K562 (cell line): ENCODE results near the gene BIRC5. TPM values are rescaled to one million over a fixed set of nuclear protein-coding genes. Genes with fewer than 3 reads are reported as not detected.

ENCODE experiments used
- BCL6 ChIP-seq: fragments of 250-450 bp; sonication (Bioruptor Pico); IDR thresholded peaks from 2 replicates; pipeline ENCODE4 v1.4.0; 2020
- CBFA2T2 ChIP-seq: fragments of 450-650 bp; conservative IDR thresholded peaks from 2 replicates; pipeline ENCODE4 v1.6.1; 2017; ENCODE audit warnings: mild to moderate bottlenecking
- CSDE1 ChIP-seq, 2 experiments: fragments of 450-650 bp; IDR thresholded peaks; 2 replicates each; pipeline ENCODE4 v1.6.1; 2016; ENCODE audit warnings: mild to moderate bottlenecking in 1 of 2
- EP300 ChIP-seq: IDR thresholded peaks from 2 replicates; pipeline ENCODE4 v1.6.1; 2012; ENCODE audit warnings: low read length, improper control_type of control experiment
- HSF4 ChIP-seq: fragments of 250-450 bp; sonication (Bioruptor Pico); IDR thresholded peaks from 2 replicates; pipeline ENCODE4 v2.1.2; 2022; ENCODE audit warnings: mild to moderate bottlenecking, moderate library complexity, borderline replicate concordance
- MTA3 ChIP-seq: fragments of 450-650 bp; formaldehyde crosslinking; IDR thresholded peaks from 2 replicates; pipeline ENCODE4 v1.6.1; 2017; ENCODE audit warnings: mild to moderate bottlenecking, borderline replicate concordance
- NFIC ChIP-seq: fragments of 450-650 bp; IDR thresholded peaks from 2 replicates; pipeline ENCODE4 v1.6.1; 2017; ENCODE audit warnings: mild to moderate bottlenecking, inconsistent platforms
- NFIX ChIP-seq: fragments of 250-450 bp; sonication (Bioruptor Pico); IDR thresholded peaks from 2 replicates; pipeline ENCODE4 v1.4.0; 2020; ENCODE audit warnings: low read depth, mild to moderate bottlenecking, moderate library complexity
- PTTG1 ChIP-seq: fragments of 450-650 bp; IDR thresholded peaks from 2 replicates; pipeline ENCODE4 v1.6.1; 2016; ENCODE audit warnings: low read depth, mild to moderate bottlenecking, missing genetic modification characterization, missing compliant biosample characterization
- RBFOX2 ChIP-seq: fragments of 200-400 bp; formaldehyde crosslinking; IDR thresholded peaks from 2 replicates; pipeline ENCODE4 v1.6.1; 2017; ENCODE audit warnings: low read depth, mild to moderate bottlenecking, low read length, moderate library complexity
- SFPQ ChIP-seq: fragments of 200-400 bp; formaldehyde crosslinking; IDR thresholded peaks from 2 replicates; pipeline ENCODE4 v1.6.1; 2017; ENCODE audit warnings: mild to moderate bottlenecking, low read depth, low read length, moderate library complexity
- SP1 ChIP-seq: sonication (generic); formaldehyde crosslinking; IDR thresholded peaks from 2 replicates; pipeline ENCODE4 v1.8.1; 2022; ENCODE audit warnings: mild to moderate bottlenecking, missing genetic modification reagents
- SRF ChIP-seq, 2 experiments: fragments of 250-450, 450-650 bp in 1 of 2; sonication (Bioruptor Pico) in 1 of 2; sonication (generic) in 1 of 2; formaldehyde crosslinking; IDR thresholded peaks; 2 replicates each; pipeline versions ENCODE4 v1.5.0 to v1.5.1; 2020 to 2022; ENCODE audit warnings: mild to moderate bottlenecking in 1 of 2, missing genetic modification reagents in 1 of 2
- STAG1 ChIP-seq: sonication (generic); formaldehyde crosslinking; IDR thresholded peaks from 2 replicates; pipeline ENCODE4 v1.5.0; 2020; ENCODE audit warnings: missing genetic modification reagents, borderline replicate concordance
- THAP7 ChIP-seq: fragments of 250-450 bp; sonication (Bioruptor Pico); IDR thresholded peaks from 2 replicates; pipeline ENCODE4 v1.5.0; 2021
- THRAP3 ChIP-seq: fragments of 450-650 bp; IDR thresholded peaks from 2 replicates; pipeline ENCODE4 v1.6.1; 2016; ENCODE audit warnings: mild to moderate bottlenecking, inconsistent platforms, borderline replicate concordance
- XRCC5 ChIP-seq: fragments of 200-400 bp; formaldehyde crosslinking; IDR thresholded peaks from 2 replicates; pipeline ENCODE4 v1.6.1; 2017; ENCODE audit warnings: low read depth, mild to moderate bottlenecking, low read length
- YY1 ChIP-seq, 3 experiments: IDR thresholded peaks; 2 replicates each; pipeline ENCODE4 v1.6.1; 2011; ENCODE audit warnings: low read length in 2 of 3, mild to moderate bottlenecking in 2 of 3, moderate library complexity in 2 of 3, borderline replicate concordance in 1 of 3, control low read depth in 1 of 3, low read depth in 1 of 3; ENCODE audit not compliant: insufficient read depth in 3 of 3, insufficient replicate concordance in 2 of 3, control insufficient read depth in 1 of 3, insufficient read length in 1 of 3; ENCODE audit errors: extremely low read depth in 1 of 3
- ZBTB17 ChIP-seq: fragments of 450-650 bp; formaldehyde crosslinking; IDR thresholded peaks from 2 replicates; pipeline ENCODE4 v1.4.0; 2020; ENCODE audit warnings: mild to moderate bottlenecking
- ZNF133 ChIP-seq: fragments of 250-450 bp; sonication (Bioruptor Pico); IDR thresholded peaks from 2 replicates; pipeline ENCODE4 v1.4.0; 2020; ENCODE audit warnings: mild to moderate bottlenecking
- ZNF551 ChIP-seq: fragments of 250-450 bp; sonication (Bioruptor Pico); IDR thresholded peaks from 2 replicates; pipeline ENCODE4 v1.5.0; 2021; ENCODE audit warnings: mild to moderate bottlenecking, moderate library complexity
- polyA plus RNA-seq, 8 experiments: library from polyadenylated mRNA; depleted of rRNA in 4 of 8; stranded (reverse) in 5 of 8; unstranded in 3 of 8; fragments of >200 nt; fragmentation: Nextera tagmentation in 2 of 8; fragmentation: Illumina TruSeq in 1 of 8; extraction: Ambion mirVana in 2 of 8; extraction: Trizol in 1 of 8; gene quantifications; 2 replicates each; pipeline versions ENCODE4 v1.2.1 to v1.2.3, GENCODE V29; 2011 to 2014; ENCODE audit warnings: inconsistent platforms in 1 of 8, missing spikeins in 1 of 8
- total RNA-seq, 7 experiments: library from RNA; depleted of rRNA in 6 of 7; stranded (reverse); fragments of >200 nt in 6 of 7; fragmentation: Illumina TruSeq in 2 of 7; extraction: Trizol in 2 of 7; gene quantifications; 2 replicates each; pipeline versions ENCODE4 v1.2.1 to v1.2.3, GENCODE V29; 2011 to 2021; ENCODE audit warnings: low replicate concordance in 1 of 7
- TF ChIP-seq, protein P1 (sequence below), 2 experiments: fragments of 450-650 bp in 1 of 2; sonication (generic) in 1 of 2; formaldehyde crosslinking in 1 of 2; IDR thresholded peaks in 1 of 2; conservative IDR thresholded peaks in 1 of 2; 2 replicates each; pipeline versions ENCODE4 v1.6.1 to v1.8.1; 2016 to 2023; ENCODE audit warnings: mild to moderate bottlenecking in 2 of 2, moderate library complexity in 2 of 2, inconsistent platforms in 1 of 2, missing genetic modification reagents in 1 of 2

The BIRC5 gene
- total and polyA plus RNA-seq, 9 of the 15 experiments (the other 6 are each of a cell fraction or from before 2014, with no cell fraction given): 64.4 to 140 (median 101) TPM

DNA sequence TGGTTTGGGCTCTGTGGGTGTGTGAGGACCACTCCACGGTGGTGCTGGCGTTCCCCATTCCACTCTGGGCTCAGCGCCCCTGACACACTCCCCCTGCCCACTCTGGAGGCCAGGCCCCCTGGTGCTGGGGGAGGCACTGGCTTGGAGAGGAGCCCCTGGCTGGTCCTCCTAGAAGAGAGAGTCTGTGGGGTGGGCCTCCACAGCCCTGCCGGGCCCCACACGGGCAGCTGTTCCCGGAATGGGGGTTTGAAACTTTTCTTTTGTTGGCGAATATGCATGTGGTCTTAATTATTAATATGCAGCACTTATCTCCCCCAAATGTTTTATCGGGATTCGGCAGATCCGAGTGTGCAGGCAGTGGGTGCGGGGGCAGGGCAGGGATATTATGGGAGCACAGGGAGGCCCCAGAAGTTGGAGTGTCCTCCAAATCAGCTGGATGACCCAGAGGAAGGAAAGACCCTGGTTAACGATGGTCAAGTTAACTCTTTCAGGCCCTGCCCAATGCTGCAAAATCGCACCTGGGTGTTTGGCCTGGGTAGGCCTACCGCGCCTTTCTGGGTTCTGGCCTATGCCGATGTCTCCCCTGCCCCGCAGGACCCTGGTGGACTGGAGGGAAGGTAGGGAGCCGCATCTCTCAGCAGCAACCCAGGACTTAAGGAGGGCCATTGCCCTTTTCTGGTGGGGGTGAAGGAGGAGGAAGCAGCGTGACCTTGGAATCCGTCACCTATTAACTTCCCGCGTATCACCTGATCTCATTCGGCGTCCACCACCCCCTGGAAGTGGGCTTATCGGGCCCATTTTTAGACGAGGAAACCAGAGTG lies 53.4 kb downstream of the BIRC5 start (continued):
- TF ChIP-seq SFPQ: no peak
- 0 out of 2 replicates have a peak, but pooled peaks have one; percentile 35 for TF ChIP-seq THRAP3
- no peak for TF ChIP-seq MTA3
- TF ChIP-seq, protein P1, sequence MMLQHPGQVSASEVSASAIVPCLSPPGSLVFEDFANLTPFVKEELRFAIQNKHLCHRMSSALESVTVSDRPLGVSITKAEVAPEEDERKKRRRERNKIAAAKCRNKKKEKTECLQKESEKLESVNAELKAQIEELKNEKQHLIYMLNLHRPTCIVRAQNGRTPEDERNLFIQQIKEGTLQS (IDR thresholded peaks at IDR 0.05): no peak
- TF ChIP-seq, protein P1 (CRISPR knock-in tag; conservative IDR thresholded peaks at IDR 0.05): no peak
- no peak for TF ChIP-seq ZBTB17
- peak; percentile 31; the same call in 1 of the 2 replicates for TF ChIP-seq RBFOX2
- no peak for TF ChIP-seq PTTG1 (tag)
- TF ChIP-seq XRCC5: no peak
- TF ChIP-seq YY1 (IDR thresholded peaks at IDR 0.05; ENCODE audit: borderline replicate concordance in 1 of 3, control insufficient read depth in 1 of 3, extremely low read depth in 1 of 3, insufficient read depth in 3 of 3, insufficient read length in 1 of 3, insufficient replicate concordance in 2 of 3, low read depth in 1 of 3, low read length in 2 of 3): no peak
- no peak for TF ChIP-seq STAG1 (CRISPR knock-in tag)
- TF ChIP-seq ZNF133 (CRISPR knock-in tag): no peak
- no peak for TF ChIP-seq NFIC
- TF ChIP-seq CSDE1 (IDR thresholded peaks at IDR 0.05): no peak
- no peak for TF ChIP-seq THAP7 (CRISPR knock-in tag)
- TF ChIP-seq SRF (CRISPR knock-in tag; IDR thresholded peaks at IDR 0.05): no peak
- no peak for TF ChIP-seq BCL6 (CRISPR knock-in tag)
- TF ChIP-seq NFIX (CRISPR knock-in tag): no peak
- 0 out of 2 replicates have a peak, but pooled peaks have one; percentile 17 for TF ChIP-seq CBFA2T2
- no peak for TF ChIP-seq ZNF551 (CRISPR knock-in tag)
- TF ChIP-seq SP1 (CRISPR knock-in tag): no peak
- TF ChIP-seq EP300: no peak
- no peak for TF ChIP-seq HSF4 (CRISPR knock-in tag)
